ENCODE measurements around the gene IGFBP6.

The IGFBP6 gene

GRCh38 chr12:53133722-53134121, 36.3 kb downstream of the IGFBP6 start:
- TF ChIP-seq EZH2phosphoT487 (IDR thresholded peaks at IDR 0.05; ENCODE audit: low read length), result no peak
- TF ChIP-seq, protein P1, sequence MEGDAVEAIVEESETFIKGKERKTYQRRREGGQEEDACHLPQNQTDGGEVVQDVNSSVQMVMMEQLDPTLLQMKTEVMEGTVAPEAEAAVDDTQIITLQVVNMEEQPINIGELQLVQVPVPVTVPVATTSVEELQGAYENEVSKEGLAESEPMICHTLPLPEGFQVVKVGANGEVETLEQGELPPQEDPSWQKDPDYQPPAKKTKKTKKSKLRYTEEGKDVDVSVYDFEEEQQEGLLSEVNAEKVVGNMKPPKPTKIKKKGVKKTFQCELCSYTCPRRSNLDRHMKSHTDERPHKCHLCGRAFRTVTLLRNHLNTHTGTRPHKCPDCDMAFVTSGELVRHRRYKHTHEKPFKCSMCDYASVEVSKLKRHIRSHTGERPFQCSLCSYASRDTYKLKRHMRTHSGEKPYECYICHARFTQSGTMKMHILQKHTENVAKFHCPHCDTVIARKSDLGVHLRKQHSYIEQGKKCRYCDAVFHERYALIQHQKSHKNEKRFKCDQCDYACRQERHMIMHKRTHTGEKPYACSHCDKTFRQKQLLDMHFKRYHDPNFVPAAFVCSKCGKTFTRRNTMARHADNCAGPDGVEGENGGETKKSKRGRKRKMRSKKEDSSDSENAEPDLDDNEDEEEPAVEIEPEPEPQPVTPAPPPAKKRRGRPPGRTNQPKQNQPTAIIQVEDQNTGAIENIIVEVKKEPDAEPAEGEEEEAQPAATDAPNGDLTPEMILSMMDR (IDR thresholded peaks at IDR 0.05; ENCODE audit: low read length), result no peak

GRCh38 chr12:53143355-53143754, 45.9 kb downstream of the IGFBP6 start:
- Histone ChIP-seq H3K79me2 (ENCODE audit: low read length) (no peaks in the 10 kb centered on the region), H3K9me3 (replicated peaks; ENCODE audit: insufficient read depth, low read length) (no peaks in the 10 kb centered on the region), H3K4me1 (ENCODE audit: low read length) (no peaks in the 10 kb centered on the region), H3K27ac (ENCODE audit: low read length) (no peak overlapping the region), H3K9me2 (replicated peaks; ENCODE audit: insufficient read depth, low read length) (no peaks in the 10 kb centered on the region), H3K9ac (ENCODE audit: low read length) (no peak overlapping the region), H2AFZ (ENCODE audit: low read length) (no peak overlapping the region), H3K27me3 (replicated peaks; ENCODE audit: insufficient read depth, low read length) (no peaks in the 10 kb centered on the region), H3K4me2 (ENCODE audit: low read depth, low read length) (no peak overlapping the region), H3F3A (ENCODE audit: insufficient read depth, low read length) (peaks cover 5% of the 10 kb centered on the region; the same call in 1 of the 2 replicates), H4K20me1 (ENCODE audit: insufficient read depth, low read length) (no peaks in the 10 kb centered on the region), H3K36me3 (replicated peaks; ENCODE audit: insufficient read depth, low read length) (no peaks in the 10 kb centered on the region), H3K4me3 (ENCODE audit: low read length) (no peak overlapping the region)
- TF ChIP-seq EZH2phosphoT487 (IDR thresholded peaks at IDR 0.05; ENCODE audit: low read length), result no peak
- no peak for TF ChIP-seq EZH2 (optimal IDR thresholded peaks at IDR 0.05; ENCODE audit: low read depth, low read length)
- TF ChIP-seq, protein P1 (IDR thresholded peaks at IDR 0.05; ENCODE audit: low read length), result no peak
- DNase-seq, result no peak

More at GRCh38 chr12:53133722-53134121, 36.3 kb downstream of the IGFBP6 start:
- Histone ChIP-seq H3K9me2 (replicated peaks; ENCODE audit: insufficient read depth, low read length) (no peaks in the 10 kb centered on the region), H3K79me2 (ENCODE audit: low read length) (no peaks in the 10 kb centered on the region), H3K4me3 (ENCODE audit: low read length) (no peak overlapping the region), H3K4me1 (ENCODE audit: low read length) (no peaks in the 10 kb centered on the region), H2AFZ (ENCODE audit: low read length) (no peak overlapping the region), H3K9ac (ENCODE audit: low read length) (no peak overlapping the region), H3K36me3 (replicated peaks; ENCODE audit: insufficient read depth, low read length) (no peaks in the 10 kb centered on the region), H3K27ac (ENCODE audit: low read length) (no peak overlapping the region), H3K9me3 (replicated peaks; ENCODE audit: insufficient read depth, low read length) (no peaks in the 10 kb centered on the region), H3K4me2 (ENCODE audit: low read depth, low read length) (no peak overlapping the region), H3K27me3 (replicated peaks; ENCODE audit: insufficient read depth, low read length) (no peaks in the 10 kb centered on the region), H3F3A (ENCODE audit: insufficient read depth, low read length) (no peaks in the 10 kb centered on the region), H4K20me1 (ENCODE audit: insufficient read depth, low read length) (no peaks in the 10 kb centered on the region)
- DNase-seq, result no peak

- Histone ChIP-seq H3K36me3 (replicated peaks; ENCODE audit: insufficient read depth, low read length) (no peaks in the 10 kb centered on the region), H3K9ac (ENCODE audit: low read length) (no peak overlapping the region), H3K79me2 (ENCODE audit: low read length) (no peaks in the 10 kb centered on the region), H4K20me1 (ENCODE audit: insufficient read depth, low read length) (no peaks in the 10 kb centered on the region), H3K4me2 (ENCODE audit: low read depth, low read length) (no peak overlapping the region), H3K9me2 (replicated peaks; ENCODE audit: insufficient read depth, low read length) (no peaks in the 10 kb centered on the region), H3K4me3 (ENCODE audit: low read length) (no peak overlapping the region), H3K9me3 (replicated peaks; ENCODE audit: insufficient read depth, low read length) (no peaks in the 10 kb centered on the region), H3K27me3 (replicated peaks; ENCODE audit: insufficient read depth, low read length) (no peaks in the 10 kb centered on the region), H3K4me1 (ENCODE audit: low read length) (no peaks in the 10 kb centered on the region), H3F3A (ENCODE audit: insufficient read depth, low read length) (peaks cover 5% of the 10 kb centered on the region; the same call in 1 of the 2 replicates), H2AFZ (ENCODE audit: low read length) (no peak overlapping the region), H3K27ac (ENCODE audit: low read length) (no peak overlapping the region)
- TF ChIP-seq EZH2 (optimal IDR thresholded peaks at IDR 0.05; ENCODE audit: low read depth, low read length) (no peak), EZH2phosphoT487 (IDR thresholded peaks at IDR 0.05; ENCODE audit: low read length) (no peak)
- TF ChIP-seq, protein P1 (IDR thresholded peaks at IDR 0.05; ENCODE audit: low read length), result no peak
- DNase-seq, result no peak
Observed at GRCh38 chr12:53145383-53146260, 48.2 kb downstream of the IGFBP6 start.
